ENCODE results near the gene ATG12. TPM values are rescaled to one million over a fixed set of nuclear protein-coding genes. Genes with fewer than 3 reads are reported as not detected.
"Not testable (repeated sequence)": the region's sequence is repeated elsewhere in the genome, so short reads cannot be mapped to it uniquely, and the experiment has no call there.

The ATG12 gene
- total and polyA plus RNA-seq, 4 donors = 31.2 to 75.4 (median 33.8) TPM

DNA sequence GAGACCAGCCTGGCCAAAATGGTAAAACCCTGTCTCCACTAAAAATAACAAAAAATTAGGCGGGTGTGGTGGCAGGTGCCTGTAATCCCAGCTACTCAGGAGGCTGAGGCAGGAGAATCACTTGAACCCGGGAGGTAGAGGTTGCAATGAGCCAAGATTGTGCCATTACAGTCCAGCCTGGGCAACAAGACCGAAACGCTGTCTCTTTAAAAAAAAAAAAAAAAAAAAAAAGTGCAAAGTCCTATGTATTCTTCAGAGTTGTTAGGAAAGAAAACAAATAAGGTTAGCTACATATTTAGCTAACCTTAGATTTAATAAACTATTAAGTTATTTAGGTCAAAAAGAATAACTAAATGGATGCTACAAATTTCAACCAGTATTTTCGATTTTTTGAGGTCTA lies 11.5 kb downstream of the ATG12 start:
- Histone ChIP-seq H3K4me3 (no peak overlapping the region), H3K9me3 (ENCODE audit: control insufficient read depth in 4 of 4, insufficient read depth in 3 of 4, low read length in 3 of 4) (peaks cover 0 to 3% (median 0%) of the 10 kb centered on the region in 4 donors), H3K27me3 (ENCODE audit: control insufficient read depth in 3 of 3, insufficient read depth in 3 of 3, low read length in 2 of 3) (no peaks in the 10 kb centered on the region), H3K27ac (ENCODE audit: low read depth in 1 of 2, low read length in 1 of 2) (no peak overlapping the region), H3K36me3 (ENCODE audit: control insufficient read depth in 4 of 4, insufficient read depth in 4 of 4, low read length in 4 of 4) (peaks cover 3 to 29% (median 8%) of the 10 kb centered on the region in 4 donors), H3K9ac (ENCODE audit: insufficient read depth in 1 of 2, low read length in 2 of 2) (no peak overlapping the region), H3K4me1 (ENCODE audit: control insufficient read depth in 5 of 5, insufficient read depth in 5 of 5, low read length in 5 of 5) (no peaks in the 10 kb centered on the region)
- TF ChIP-seq, protein P1, sequence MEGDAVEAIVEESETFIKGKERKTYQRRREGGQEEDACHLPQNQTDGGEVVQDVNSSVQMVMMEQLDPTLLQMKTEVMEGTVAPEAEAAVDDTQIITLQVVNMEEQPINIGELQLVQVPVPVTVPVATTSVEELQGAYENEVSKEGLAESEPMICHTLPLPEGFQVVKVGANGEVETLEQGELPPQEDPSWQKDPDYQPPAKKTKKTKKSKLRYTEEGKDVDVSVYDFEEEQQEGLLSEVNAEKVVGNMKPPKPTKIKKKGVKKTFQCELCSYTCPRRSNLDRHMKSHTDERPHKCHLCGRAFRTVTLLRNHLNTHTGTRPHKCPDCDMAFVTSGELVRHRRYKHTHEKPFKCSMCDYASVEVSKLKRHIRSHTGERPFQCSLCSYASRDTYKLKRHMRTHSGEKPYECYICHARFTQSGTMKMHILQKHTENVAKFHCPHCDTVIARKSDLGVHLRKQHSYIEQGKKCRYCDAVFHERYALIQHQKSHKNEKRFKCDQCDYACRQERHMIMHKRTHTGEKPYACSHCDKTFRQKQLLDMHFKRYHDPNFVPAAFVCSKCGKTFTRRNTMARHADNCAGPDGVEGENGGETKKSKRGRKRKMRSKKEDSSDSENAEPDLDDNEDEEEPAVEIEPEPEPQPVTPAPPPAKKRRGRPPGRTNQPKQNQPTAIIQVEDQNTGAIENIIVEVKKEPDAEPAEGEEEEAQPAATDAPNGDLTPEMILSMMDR (IDR thresholded peaks at IDR 0.05; ENCODE audit: control extremely low read depth, extremely low read depth) = no peak
- no peak for DNase-seq
- 95 to 97% methylated on average over 5 of the region's 5 CpGs for WGBS, 2 donors
- no peak for ATAC-seq (ENCODE audit: insufficient read depth, low FRiP score)

DNA sequence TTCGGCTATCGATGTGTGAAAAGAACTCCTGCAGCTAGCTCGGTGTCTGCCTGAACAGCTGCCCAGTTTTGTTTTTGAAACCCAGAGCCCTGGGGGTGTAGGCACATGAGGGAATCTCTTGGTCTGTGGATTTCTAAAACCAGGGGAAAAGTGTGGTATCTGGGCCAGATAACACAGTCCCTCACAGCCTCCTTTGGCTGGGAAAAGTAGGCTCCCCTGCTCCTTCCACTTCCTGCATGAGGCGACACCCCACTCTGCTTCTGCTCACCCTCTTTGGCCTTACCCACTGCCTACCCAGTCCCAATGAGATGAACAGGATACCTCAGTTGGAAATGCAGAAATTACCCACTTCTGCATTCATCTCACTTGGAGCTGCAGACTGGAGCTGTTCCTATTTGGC lies 15.4 kb downstream of the ATG12 start:
- ATAC-seq (ENCODE audit: insufficient read depth, low FRiP score) = no peak
- DNase-seq = no peak
- no peak overlapping the region for H3K27ac ChIP-seq (ENCODE audit: low read depth in 1 of 2, low read length in 1 of 2)
- no peak overlapping the region for H3K9ac ChIP-seq (ENCODE audit: insufficient read depth in 1 of 2, low read length in 2 of 2)
- 97 to 98% methylated on average over 4 of the region's 4 CpGs for WGBS, 2 donors
- H3K4me3 ChIP-seq = no peak overlapping the region
- no peaks in the 10 kb centered on the region for H3K27me3 ChIP-seq (ENCODE audit: control insufficient read depth in 3 of 3, insufficient read depth in 3 of 3, low read length in 2 of 3)
- TF ChIP-seq, protein P1 (IDR thresholded peaks at IDR 0.05; ENCODE audit: control extremely low read depth, extremely low read depth) = no peak
- H3K36me3 ChIP-seq (ENCODE audit: control insufficient read depth in 4 of 4, insufficient read depth in 4 of 4, low read length in 4 of 4) = peaks cover 0 to 14% (median 2%) of the 10 kb centered on the region in 4 donors
- H3K4me1 ChIP-seq (ENCODE audit: control insufficient read depth in 5 of 5, insufficient read depth in 5 of 5, low read length in 5 of 5) = no peaks in the 10 kb centered on the region
- peaks cover 0 to 3% (median 0%) of the 10 kb centered on the region in 4 donors for H3K9me3 ChIP-seq (ENCODE audit: control insufficient read depth in 4 of 4, insufficient read depth in 3 of 4, low read length in 3 of 4)

DNA sequence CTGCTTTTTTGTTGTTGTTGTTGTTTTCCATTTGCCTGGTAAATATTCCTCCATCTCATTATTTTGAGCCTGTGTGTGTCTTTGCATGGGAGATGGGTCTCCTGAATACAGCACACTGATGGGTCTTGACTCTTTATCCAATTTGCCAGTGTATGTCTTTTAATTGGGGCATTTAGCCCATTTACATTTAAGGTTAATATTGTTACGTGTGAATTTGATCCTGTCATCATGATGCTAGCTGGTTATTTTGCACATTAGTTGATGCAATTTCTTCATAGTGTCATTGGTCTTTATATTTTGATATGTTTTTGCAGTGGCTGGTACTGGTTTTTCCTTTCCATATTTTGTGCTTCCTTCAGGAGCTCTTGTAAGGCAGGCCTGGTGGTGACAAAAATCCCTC lies 16.4 kb downstream of the ATG12 start:
- not testable (repeated sequence) for H3K9me3 ChIP-seq (ENCODE audit: control insufficient read depth in 4 of 4, insufficient read depth in 3 of 4, low read length in 3 of 4); H3K9ac ChIP-seq (ENCODE audit: insufficient read depth in 1 of 2, low read length in 2 of 2); ATAC-seq (ENCODE audit: insufficient read depth, low FRiP score); H3K27me3 ChIP-seq (ENCODE audit: control insufficient read depth in 3 of 3, insufficient read depth in 3 of 3, low read length in 2 of 3); DNase-seq; H3K27ac ChIP-seq (ENCODE audit: low read depth in 1 of 2, low read length in 1 of 2); H3K36me3 ChIP-seq (ENCODE audit: control insufficient read depth in 4 of 4, insufficient read depth in 4 of 4, low read length in 4 of 4); H3K4me3 ChIP-seq; H3K4me1 ChIP-seq (ENCODE audit: control insufficient read depth in 5 of 5, insufficient read depth in 5 of 5, low read length in 5 of 5)
- WGBS, 2 donors = 97 to 100% methylated on average over 1 of the region's 1 CpG

DNA sequence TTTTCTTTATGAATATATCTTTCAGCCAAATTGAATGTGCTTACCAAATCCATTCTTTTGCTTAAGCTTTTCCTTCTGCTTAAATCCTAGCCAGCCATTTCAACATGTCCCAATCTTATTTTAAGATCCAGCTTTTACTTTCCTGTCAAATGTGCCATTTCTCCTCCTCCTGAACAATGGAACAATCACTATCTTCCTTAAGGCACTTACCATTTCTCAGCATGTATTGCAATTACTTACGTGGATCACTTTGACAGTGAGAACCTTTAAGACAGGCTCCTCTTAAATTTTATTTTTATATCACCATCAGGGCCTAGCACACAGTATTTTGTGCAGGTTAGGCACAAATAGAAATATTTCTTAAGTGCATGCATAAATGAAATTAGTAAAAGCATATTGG lies 20.5 kb downstream of the ATG12 start:
- H3K9ac ChIP-seq (ENCODE audit: insufficient read depth in 1 of 2, low read length in 2 of 2) = no peak overlapping the region
- no peak overlapping the region for H3K27ac ChIP-seq (ENCODE audit: low read depth in 1 of 2, low read length in 1 of 2)
- WGBS, 2 donors = 88 to 90% methylated on average over 1 of the region's 1 CpG
- peaks cover 0 to 9% (median 0%) of the 10 kb centered on the region in 5 donors for H3K4me1 ChIP-seq (ENCODE audit: control insufficient read depth in 5 of 5, insufficient read depth in 5 of 5, low read length in 5 of 5)
- DNase-seq (no peak), ATAC-seq (ENCODE audit: insufficient read depth, low FRiP score) (no peak)
- H3K27me3 ChIP-seq (ENCODE audit: control insufficient read depth in 3 of 3, insufficient read depth in 3 of 3, low read length in 2 of 3) = no peaks in the 10 kb centered on the region
- no peaks in the 10 kb centered on the region for H3K9me3 ChIP-seq (ENCODE audit: control insufficient read depth in 4 of 4, insufficient read depth in 3 of 4, low read length in 3 of 4)
- H3K4me3 ChIP-seq = no peak overlapping the region
- H3K36me3 ChIP-seq (ENCODE audit: control insufficient read depth in 4 of 4, insufficient read depth in 4 of 4, low read length in 4 of 4) = no peaks in the 10 kb centered on the region
- TF ChIP-seq, protein P1 (IDR thresholded peaks at IDR 0.05; ENCODE audit: control extremely low read depth, extremely low read depth) = no peak

Data from lung (tissue), 12 donors.